Transverse colon (tissue), 4 donors: ENCODE measurements around the gene MAPKAP1.

ENCODE experiments used
- POLR2A ChIP-seq: fragments of 450-650 bp; IDR thresholded peaks from one replicate; pipeline ENCODE4 v1.6.1; 2016; ENCODE audit warnings: antibody characterized with exemption, mild to moderate bottlenecking, moderate library complexity
- POLR2AphosphoS5 ChIP-seq, 3 donors: sonication (generic); formaldehyde crosslinking; IDR thresholded peaks; one replicate each; pipeline ENCODE4 v1.6.1; 2016; ENCODE audit warnings: antibody characterized with exemption in 3 of 3
- TF ChIP-seq, protein P1 (sequence below), 5 experiments: fragments of 200-600 bp in 3 of 5; fragments of 450-650 bp in 2 of 5; sonication (generic) in 3 of 5; IDR thresholded peaks; 1 replicate in 2 of 5; 2 replicates in 3 of 5; pipeline ENCODE4 v1.5.1; 2016 to 2017; ENCODE audit warnings: antibody characterized with exemption in 5 of 5, inconsistent platforms in 3 of 5, mild to moderate bottlenecking in 2 of 5, moderate library complexity in 1 of 5

DNA sequence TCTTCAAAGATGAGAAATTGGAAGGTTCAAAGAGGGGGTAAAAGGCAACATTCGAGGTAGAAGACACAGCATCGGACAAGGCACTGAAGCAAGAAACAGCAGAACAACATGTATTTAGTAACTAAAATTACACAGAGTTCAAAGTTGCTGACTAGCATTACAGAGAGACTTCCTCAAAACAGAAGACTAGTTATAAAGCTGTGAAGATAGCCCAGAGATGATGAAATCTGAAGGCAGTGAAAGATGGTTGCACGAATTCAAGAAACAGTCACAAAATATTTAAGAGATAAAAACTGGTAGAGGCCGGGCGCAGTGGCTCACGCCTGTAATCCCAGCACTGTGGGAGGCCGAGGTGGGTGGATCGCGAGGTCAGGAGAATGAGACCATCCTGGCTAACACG lies 16.3 kb downstream of the MAPKAP1 start:
- TF ChIP-seq, protein P1, sequence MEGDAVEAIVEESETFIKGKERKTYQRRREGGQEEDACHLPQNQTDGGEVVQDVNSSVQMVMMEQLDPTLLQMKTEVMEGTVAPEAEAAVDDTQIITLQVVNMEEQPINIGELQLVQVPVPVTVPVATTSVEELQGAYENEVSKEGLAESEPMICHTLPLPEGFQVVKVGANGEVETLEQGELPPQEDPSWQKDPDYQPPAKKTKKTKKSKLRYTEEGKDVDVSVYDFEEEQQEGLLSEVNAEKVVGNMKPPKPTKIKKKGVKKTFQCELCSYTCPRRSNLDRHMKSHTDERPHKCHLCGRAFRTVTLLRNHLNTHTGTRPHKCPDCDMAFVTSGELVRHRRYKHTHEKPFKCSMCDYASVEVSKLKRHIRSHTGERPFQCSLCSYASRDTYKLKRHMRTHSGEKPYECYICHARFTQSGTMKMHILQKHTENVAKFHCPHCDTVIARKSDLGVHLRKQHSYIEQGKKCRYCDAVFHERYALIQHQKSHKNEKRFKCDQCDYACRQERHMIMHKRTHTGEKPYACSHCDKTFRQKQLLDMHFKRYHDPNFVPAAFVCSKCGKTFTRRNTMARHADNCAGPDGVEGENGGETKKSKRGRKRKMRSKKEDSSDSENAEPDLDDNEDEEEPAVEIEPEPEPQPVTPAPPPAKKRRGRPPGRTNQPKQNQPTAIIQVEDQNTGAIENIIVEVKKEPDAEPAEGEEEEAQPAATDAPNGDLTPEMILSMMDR (IDR thresholded peaks at IDR 0.05), result no peak
- TF ChIP-seq POLR2A (no peak), POLR2AphosphoS5 (IDR thresholded peaks at IDR 0.05) (no peak)
